K562 treated with DMSO at 1 percent for 12 hours (cell line): ENCODE results near the gene DNMT3A. TPM values are rescaled to one million over a fixed set of nuclear protein-coding genes. Genes with fewer than 3 reads are reported as not detected.

Experiments
- total RNA-seq: library from RNA; unstranded; fragments of 300-600 nt; gene quantifications from 2 replicates; pipeline ENCODE4 v1.2.3, GENCODE V29; 2022; ENCODE audit not compliant: insufficient read depth

DNMT3A gene
- total RNA-seq, result 2.4 and 6.0 TPM in 2 replicates

DNA sequence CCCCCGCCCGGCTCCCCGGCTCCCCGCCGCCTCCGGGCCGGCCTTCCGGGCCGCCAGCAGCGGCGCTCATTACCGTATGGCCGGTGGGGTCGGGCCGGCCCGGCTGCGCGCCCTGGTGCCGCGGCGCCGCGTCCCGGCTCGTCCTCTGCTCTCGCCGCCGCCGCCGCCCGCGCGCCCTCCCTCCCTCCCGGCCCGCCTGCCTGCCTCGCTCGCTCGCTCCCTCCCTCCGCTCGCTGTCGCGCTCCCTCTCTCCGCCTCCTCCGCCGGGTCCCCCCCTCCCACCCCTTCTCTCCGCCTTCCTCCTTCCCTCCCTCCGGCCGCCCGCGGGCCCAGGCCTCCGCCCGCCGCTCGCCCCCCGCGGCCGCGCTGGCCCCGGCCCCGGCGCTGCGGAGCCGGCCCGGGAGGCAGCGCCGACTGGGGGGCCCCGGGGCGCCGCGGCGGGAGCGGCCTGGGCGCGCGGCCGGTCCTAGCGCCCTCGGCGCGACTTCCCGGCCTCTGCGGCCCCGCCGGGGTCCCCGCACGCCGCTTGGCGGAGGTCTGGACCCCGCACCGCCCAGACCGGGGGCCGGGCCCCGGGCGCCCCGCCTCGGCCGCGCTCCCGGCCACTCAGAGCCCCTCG, at the start of gene DNMT3A:
Gene DNMT3A, minus strand, starts transcription at position 173 of the 619 bp plus-strand sequence. CDS start 27,941 bp downstream, outside the sequence.

Other genes starting within 250 kb of the DNMT3A start
- not detected in 2 replicates for gene POMC, start 173.3 kb downstream of the DNMT3A start, total RNA-seq